Transverse colon (tissue), 4 donors: ENCODE data around the gene WSCD2. TPM values are rescaled to one million over a fixed set of nuclear protein-coding genes. Genes with fewer than 3 reads are reported as not detected.

Source experiments
- DNase-seq: peaks from one replicate; pipeline ENCODE4 v3.0.0-alpha.2; 2019
- H3K27ac ChIP-seq, 4 donors: fragments of 200-600 bp; sonication (generic); 2 replicates each; pipeline ENCODE4 v1.5.1; 2016 to 2018; ENCODE audit warnings: inconsistent platforms in 4 of 4
- H3K27me3 ChIP-seq: fragments of 200-600 bp; sonication (generic); 2 replicates; pipeline ENCODE4 v1.5.1; 2017; ENCODE audit warnings: inconsistent platforms
- H3K36me3 ChIP-seq, 4 donors: fragments of 200-600 bp; sonication (generic); 2 replicates each; pipeline ENCODE4 v1.5.1; 2017 to 2019; ENCODE audit warnings: inconsistent platforms in 4 of 4
- H3K4me1 ChIP-seq, 4 donors: fragments of 200-600 bp; sonication (generic); 2 replicates each; pipeline ENCODE4 v1.5.1; 2017 to 2020; ENCODE audit warnings: inconsistent platforms in 4 of 4
- H3K4me3 ChIP-seq, 4 donors: fragments of 200-600 bp; sonication (generic); 1 replicate in 1 of 4; 2 replicates in 3 of 4; pipeline versions ENCODE4 v1.5.1 to v1.6.1; 2017 to 2019; ENCODE audit warnings: inconsistent platforms in 4 of 4
- H3K9me3 ChIP-seq, 2 donors: fragments of 200-600 bp; sonication (generic); 2 replicates each; pipeline ENCODE4 v1.5.1; 2017 to 2019; ENCODE audit warnings: inconsistent platforms in 2 of 2
- EP300 ChIP-seq: sonication (generic); formaldehyde crosslinking; IDR thresholded peaks from one replicate; pipeline ENCODE4 v1.6.1; 2017; ENCODE audit warnings: antibody characterized with exemption, low read depth
- POLR2A ChIP-seq: fragments of 450-650 bp; IDR thresholded peaks from one replicate; pipeline ENCODE4 v1.6.1; 2016; ENCODE audit warnings: antibody characterized with exemption, mild to moderate bottlenecking, moderate library complexity
- POLR2AphosphoS5 ChIP-seq, 3 donors: sonication (generic); formaldehyde crosslinking; IDR thresholded peaks; one replicate each; pipeline ENCODE4 v1.6.1; 2016; ENCODE audit warnings: antibody characterized with exemption in 3 of 3
- WGBS, 2 donors: methylation state at CpG; one replicate each; pipeline ENCODE4 v1.1.5; 2018; ENCODE audit warnings: low coverage in 1 of 2; 5-methylcytosine and 5-hydroxymethylcytosine counted together
- in situ Hi-C, 4 donors: fragments of 200-750 bp; cut with MboI; loops; one replicate each; pipeline versions ENCODE4 v1.15.0 to v1.15.1; 2017; ENCODE audit warnings: low sequenced_read_pairs in 3 of 4, low pct_ligation_motif_present in 1 of 4, low pct_unique_long_range_greater_than_20kb in 1 of 4
- intact Hi-C: fragments of 100-400 bp; cut with DNase I; formaldehyde crosslinking; loops from one replicate; pipeline ENCODE4 v1.15.1; 2023; ENCODE audit warnings: low total_unique reads
- total RNA-seq, 4 donors: library from RNA; depleted of rRNA; stranded (reverse); fragments of >200 nt; gene quantifications; one replicate each; pipeline ENCODE4 v1.1.0, GENCODE V29; 2016
- TF ChIP-seq, protein P1 (sequence below), 5 experiments: fragments of 200-600 bp in 3 of 5; fragments of 450-650 bp in 2 of 5; sonication (generic) in 3 of 5; IDR thresholded peaks; 1 replicate in 2 of 5; 2 replicates in 3 of 5; pipeline ENCODE4 v1.5.1; 2016 to 2017; ENCODE audit warnings: antibody characterized with exemption in 5 of 5, inconsistent platforms in 3 of 5, mild to moderate bottlenecking in 2 of 5, moderate library complexity in 1 of 5

Gene WSCD2
- total RNA-seq, 4 donors from 2014 or later = 0.16 to 46.6 (median 1.1) TPM; not detected in 1

DNA sequence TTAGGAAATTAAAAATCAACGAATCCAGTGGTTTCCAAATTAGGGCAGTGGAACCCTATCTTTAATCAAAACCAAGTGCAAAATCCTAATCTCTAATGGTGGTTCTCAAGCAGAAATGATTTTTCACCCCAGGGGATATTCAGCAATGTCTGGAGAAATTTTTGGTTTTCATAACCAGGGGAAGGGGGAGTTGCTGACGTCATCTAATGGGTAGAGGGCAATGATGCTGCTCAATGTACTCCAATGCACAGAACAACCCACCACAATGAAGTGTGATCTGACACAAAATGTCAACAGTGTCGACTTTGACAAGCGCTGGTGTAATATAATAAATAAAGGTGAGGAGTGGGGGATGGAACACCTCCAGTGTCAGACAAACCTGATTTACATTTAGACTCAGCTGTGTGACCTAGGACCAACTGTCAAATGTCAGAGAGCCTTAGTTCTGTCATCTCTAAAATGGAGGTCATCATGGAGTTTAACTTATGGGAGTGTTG lies 128.6 kb downstream of the WSCD2 start:
- H3K27me3 ChIP-seq = peaks cover 13% of the 10 kb centered on the region
- intact Hi-C loops (no loop called here), in situ Hi-C loops (no loop called here)
- no peak overlapping the region for H3K4me3 ChIP-seq
- H3K27ac ChIP-seq = no peak overlapping the region
- WGBS, 2 donors = 74 to 76% methylated on average over 4 of the region's 4 CpGs
- peaks cover 13 to 14% of the 10 kb centered on the region in 2 donors for H3K9me3 ChIP-seq
- TF ChIP-seq POLR2AphosphoS5 (IDR thresholded peaks at IDR 0.05) (no peak), POLR2A (no peak), EP300 (no peak)
- TF ChIP-seq, protein P1, sequence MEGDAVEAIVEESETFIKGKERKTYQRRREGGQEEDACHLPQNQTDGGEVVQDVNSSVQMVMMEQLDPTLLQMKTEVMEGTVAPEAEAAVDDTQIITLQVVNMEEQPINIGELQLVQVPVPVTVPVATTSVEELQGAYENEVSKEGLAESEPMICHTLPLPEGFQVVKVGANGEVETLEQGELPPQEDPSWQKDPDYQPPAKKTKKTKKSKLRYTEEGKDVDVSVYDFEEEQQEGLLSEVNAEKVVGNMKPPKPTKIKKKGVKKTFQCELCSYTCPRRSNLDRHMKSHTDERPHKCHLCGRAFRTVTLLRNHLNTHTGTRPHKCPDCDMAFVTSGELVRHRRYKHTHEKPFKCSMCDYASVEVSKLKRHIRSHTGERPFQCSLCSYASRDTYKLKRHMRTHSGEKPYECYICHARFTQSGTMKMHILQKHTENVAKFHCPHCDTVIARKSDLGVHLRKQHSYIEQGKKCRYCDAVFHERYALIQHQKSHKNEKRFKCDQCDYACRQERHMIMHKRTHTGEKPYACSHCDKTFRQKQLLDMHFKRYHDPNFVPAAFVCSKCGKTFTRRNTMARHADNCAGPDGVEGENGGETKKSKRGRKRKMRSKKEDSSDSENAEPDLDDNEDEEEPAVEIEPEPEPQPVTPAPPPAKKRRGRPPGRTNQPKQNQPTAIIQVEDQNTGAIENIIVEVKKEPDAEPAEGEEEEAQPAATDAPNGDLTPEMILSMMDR (IDR thresholded peaks at IDR 0.05) = no peak
- H3K4me1 ChIP-seq = no peaks in the 10 kb centered on the region
- H3K36me3 ChIP-seq = no peaks in the 10 kb centered on the region
- DNase-seq = no peak

DNA sequence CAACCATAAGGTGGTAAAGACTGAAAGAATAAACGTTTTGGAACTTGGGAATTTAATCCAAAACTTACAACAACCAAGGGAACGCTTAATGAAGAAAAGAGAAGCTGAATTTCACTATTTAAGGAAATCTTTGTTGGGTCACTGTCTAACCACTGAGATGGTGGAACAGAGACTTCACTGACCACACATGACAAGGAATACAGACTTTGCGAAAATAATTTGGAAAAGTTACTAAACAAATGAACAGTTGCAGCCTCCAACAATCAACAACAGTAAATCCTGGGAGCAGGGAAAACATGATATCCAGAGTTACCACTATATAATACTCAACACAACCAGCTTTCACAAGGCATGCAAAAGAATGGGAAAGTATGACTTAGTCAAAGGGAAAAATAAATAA lies 131.0 kb downstream of the WSCD2 start:
- TF ChIP-seq POLR2A = no peak
- TF ChIP-seq POLR2AphosphoS5 (IDR thresholded peaks at IDR 0.05) = no peak
- TF ChIP-seq EP300 = no peak
- TF ChIP-seq, protein P1 (IDR thresholded peaks at IDR 0.05) = no peak
- Histone ChIP-seq H3K4me3 (no peak overlapping the region), H3K27me3 (peaks cover 4% of the 10 kb centered on the region), H3K4me1 (no peaks in the 10 kb centered on the region), H3K36me3 (no peaks in the 10 kb centered on the region), H3K9me3 (peaks cover 13 to 14% of the 10 kb centered on the region in 2 donors), H3K27ac (no peak overlapping the region)
- WGBS, 2 donors = 24 to 58% methylated on average over 2 to 3 of the region's 3 CpGs
- DNase-seq = no peak
- intact Hi-C loops = no loop called here
- in situ Hi-C loops = no loop called here

GRCh38 chr12:108260969-108261368 lies 131.9 kb downstream of the WSCD2 start:
- Histone ChIP-seq H3K4me3 (no peak overlapping the region), H3K36me3 (no peaks in the 10 kb centered on the region), H3K4me1 (no peaks in the 10 kb centered on the region), H3K9me3 (peaks cover 13 to 14% of the 10 kb centered on the region in 2 donors), H3K27me3 (no peaks in the 10 kb centered on the region), H3K27ac (no peak overlapping the region)
- in situ Hi-C loops (no loop called here), intact Hi-C loops (no loop called here)
- TF ChIP-seq, protein P1 (IDR thresholded peaks at IDR 0.05) = no peak
- TF ChIP-seq POLR2AphosphoS5 (IDR thresholded peaks at IDR 0.05) (no peak), POLR2A (no peak), EP300 (no peak)
- DNase-seq = no peak

GRCh38 chr12:108265505-108265904 lies 136.4 kb downstream of the WSCD2 start:
- no peak for DNase-seq
- Histone ChIP-seq H3K4me3 (no peak overlapping the region), H3K27ac (no peak overlapping the region), H3K36me3 (no peaks in the 10 kb centered on the region), H3K9me3 (peaks cover under 1 to 6% of the 10 kb centered on the region in 2 donors), H3K27me3 (no peaks in the 10 kb centered on the region), H3K4me1 (no peaks in the 10 kb centered on the region)
- WGBS, 2 donors = 64 to 78% methylated on average over 1 of the region's 1 CpG
- in situ Hi-C loops (no loop called here), intact Hi-C loops (no loop called here)
- TF ChIP-seq, protein P1 (IDR thresholded peaks at IDR 0.05) = no peak
- TF ChIP-seq POLR2A (no peak), EP300 (no peak), POLR2AphosphoS5 (IDR thresholded peaks at IDR 0.05) (no peak)
